H1 (cell line): ENCODE data around the gene GFRA3. TPM values are rescaled to one million over a fixed set of nuclear protein-coding genes. Genes with fewer than 3 reads are reported as not detected.

ENCODE experiments used
- CTCF ChIA-PET: fragments of 300-600 bp; sonication (Branson Sonifier 250); formaldehyde crosslinking; loops from one replicate; lab custom pipeline; 2021; ENCODE audit not compliant: partially characterized antibody; lab: Charles Lee
- POLR2A ChIA-PET: fragments of 300-600 bp; sonication (Branson Sonifier 250); formaldehyde crosslinking; loops from one replicate; lab custom pipeline; 2021; ENCODE audit warnings: inconsistent platforms; ENCODE audit not compliant: partially characterized antibody; lab: Charles Lee
- DNase-seq, 2 experiments: peaks; one replicate each; pipeline versions ENCODE4 v3.0.0 to v3.0.0-alpha.2; 2010 to 2022; ENCODE audit warnings: low spot score in 2 of 2, low read depth in 1 of 2, mixed read lengths in 1 of 2
- FAIRE-seq: peaks from 2 replicates; lab custom pipeline; 2011; peaks lifted over from hg19 to GRCh38; lab: Jason Lieb, UNC
- H2AFZ ChIP-seq: 2 replicates; pipeline ENCODE4 v1.8.1; 2012; ENCODE audit warnings: low read length, inconsistent platforms
- H2AK5ac ChIP-seq: 2 replicates; pipeline ENCODE4 v1.6.1; 2013; ENCODE audit warnings: low read depth, low read length
- H2BK120ac ChIP-seq: replicated peaks from 2 replicates; pipeline ENCODE3; 2013; ENCODE audit warnings: low read depth, low read length, inconsistent platforms
- H2BK12ac ChIP-seq: 2 replicates; pipeline ENCODE4 v1.6.1; 2013; ENCODE audit warnings: low read depth, low read length
- H2BK15ac ChIP-seq: 2 replicates; pipeline ENCODE4 v1.6.1; 2013; ENCODE audit warnings: low read length
- H2BK20ac ChIP-seq: 2 replicates; pipeline ENCODE4 v1.6.1; 2013; ENCODE audit warnings: low read length
- H2BK5ac ChIP-seq: 2 replicates; pipeline ENCODE4 v1.6.1; 2013; ENCODE audit warnings: low read depth, low read length
- H3K14ac ChIP-seq: 2 replicates; pipeline ENCODE4 v1.6.1; 2013; ENCODE audit warnings: inconsistent platforms; ENCODE audit not compliant: insufficient read length
- H3K18ac ChIP-seq: 2 replicates; pipeline ENCODE4 v1.6.1; 2013; ENCODE audit warnings: low read length; ENCODE audit errors: extremely low read depth
- H3K23ac ChIP-seq: 2 replicates; pipeline ENCODE4 v1.6.1; 2013; ENCODE audit warnings: inconsistent platforms; ENCODE audit not compliant: insufficient read length
- H3K23me2 ChIP-seq: 2 replicates; pipeline ENCODE4 v1.6.1; 2013; ENCODE audit warnings: low read depth, low read length
- H3K27ac ChIP-seq: 2 replicates; pipeline ENCODE4 v1.6.1; 2011; ENCODE audit warnings: low read depth, low read length, inconsistent platforms
- H3K27me3 ChIP-seq, 4 experiments: replicated peaks in 1 of 4; 1 replicate in 1 of 4; 2 replicates in 3 of 4; pipeline versions ENCODE4 v1.6.1 to v1.8.1; 2011 to 2013; ENCODE audit warnings: low read length in 3 of 4, mild to moderate bottlenecking in 3 of 4, inconsistent platforms in 2 of 4, mixed read lengths in 2 of 4, moderate library complexity in 1 of 4; ENCODE audit not compliant: control insufficient read depth in 3 of 4, insufficient read depth in 3 of 4; ENCODE audit errors: extremely low read depth in 1 of 4
- H3K36me3 ChIP-seq, 4 experiments: 2 replicates each; pipeline versions ENCODE4 v1.6.1 to v1.8.1; 2011 to 2013; ENCODE audit warnings: mild to moderate bottlenecking in 4 of 4, low read length in 3 of 4, moderate library complexity in 2 of 4, control low read depth in 1 of 4, inconsistent platforms in 1 of 4; ENCODE audit not compliant: insufficient read depth in 4 of 4, control insufficient read depth in 2 of 4
- H3K4ac ChIP-seq: replicated peaks from 2 replicates; pipeline ENCODE3; 2013; ENCODE audit warnings: low read length, low read depth, mixed read lengths, inconsistent platforms; ENCODE audit not compliant: insufficient read length
- H3K4me1 ChIP-seq, 4 experiments: replicated peaks in 1 of 4; 1 replicate in 1 of 4; 2 replicates in 3 of 4; pipeline versions ENCODE4 v1.6.1 to v1.8.1; 2011 to 2013; ENCODE audit warnings: low read length in 3 of 4, inconsistent platforms in 2 of 4, mixed read lengths in 1 of 4; ENCODE audit not compliant: insufficient read depth in 4 of 4, control insufficient read depth in 3 of 4
- H3K4me2 ChIP-seq, 2 experiments: 2 replicates each; pipeline versions ENCODE4 v1.6.1 to v1.8.1; 2011 to 2013; ENCODE audit warnings: low read depth in 2 of 2, low read length in 2 of 2, control low read depth in 1 of 2, inconsistent platforms in 1 of 2, mild to moderate bottlenecking in 1 of 2; ENCODE audit not compliant: insufficient read depth in 1 of 2
- H3K4me3 ChIP-seq, 4 experiments: fragments of 200-600, 300-600 bp in 1 of 4; sonication (generic), shearing (Covaris generic), sonication (Bioruptor Twin) in 1 of 4; 2 replicates each; pipeline versions ENCODE4 v1.5.1 to v1.8.1; 2011 to 2016; ENCODE audit warnings: low read length in 4 of 4, low read depth in 3 of 4, control low read depth in 2 of 4, inconsistent platforms in 2 of 4, mild to moderate bottlenecking in 2 of 4, mixed read lengths in 1 of 4, moderate library complexity in 1 of 4; ENCODE audit not compliant: insufficient read depth in 2 of 4; ENCODE audit errors: extremely low read depth in 1 of 4
- H3K56ac ChIP-seq: replicated peaks from 2 replicates; pipeline ENCODE3; 2013; ENCODE audit warnings: low read depth, mild to moderate bottlenecking, mixed read lengths, low read length, inconsistent platforms; ENCODE audit not compliant: insufficient read length
- H3K79me1 ChIP-seq: 2 replicates; pipeline ENCODE4 v1.6.1; 2013; ENCODE audit warnings: low read depth, low read length, control low read depth
- H3K79me2 ChIP-seq, 2 experiments: 2 replicates each; pipeline versions ENCODE4 v1.6.1 to v1.8.1; 2012 to 2013; ENCODE audit warnings: low read length in 2 of 2, mild to moderate bottlenecking in 2 of 2, inconsistent platforms in 1 of 2; ENCODE audit not compliant: insufficient read depth in 2 of 2, control insufficient read depth in 1 of 2
- H3K9ac ChIP-seq, 4 experiments: replicated peaks in 1 of 4; 1 replicate in 1 of 4; 2 replicates in 3 of 4; pipeline versions ENCODE4 v1.6.1 to v1.8.1; 2011 to 2013; ENCODE audit warnings: low read depth in 3 of 4, low read length in 3 of 4, control low read depth in 2 of 4, mild to moderate bottlenecking in 2 of 4, moderate library complexity in 2 of 4, inconsistent platforms in 1 of 4; ENCODE audit errors: extremely low read depth in 1 of 4
- H3K9me3 ChIP-seq, 2 experiments: 2 replicates each; pipeline versions ENCODE4 v1.6.1 to v1.8.1; 2012 to 2013; ENCODE audit warnings: mild to moderate bottlenecking in 2 of 2, moderate library complexity in 2 of 2, control low read depth in 1 of 2, inconsistent platforms in 1 of 2, low read depth in 1 of 2, low read length in 1 of 2, mixed read lengths in 1 of 2; ENCODE audit not compliant: insufficient read depth in 2 of 2
- H4K20me1 ChIP-seq, 2 experiments: replicated peaks in 1 of 2; 2 replicates each; pipeline versions ENCODE3 to v1.8.1; 2011 to 2013; ENCODE audit warnings: inconsistent platforms in 2 of 2, low read length in 2 of 2, mild to moderate bottlenecking in 1 of 2; ENCODE audit not compliant: insufficient read depth in 2 of 2, control insufficient read depth in 1 of 2
- H4K5ac ChIP-seq: 2 replicates; pipeline ENCODE4 v1.6.1; 2013; ENCODE audit warnings: low read length, low read depth, mixed read lengths, inconsistent platforms; ENCODE audit not compliant: insufficient read length
- H4K8ac ChIP-seq: 2 replicates; pipeline ENCODE4 v1.8.0; 2013; ENCODE audit warnings: mild to moderate bottlenecking, moderate library complexity, low read length, inconsistent platforms; ENCODE audit not compliant: insufficient read depth; ENCODE audit errors: extremely low read depth
- H4K91ac ChIP-seq: replicated peaks from 2 replicates; pipeline ENCODE3; 2013; ENCODE audit warnings: low read length, mixed read lengths, inconsistent platforms; ENCODE audit not compliant: insufficient read length
- CHD1 ChIP-seq: IDR thresholded peaks from 2 replicates; pipeline ENCODE4 v1.6.1; 2012; ENCODE audit warnings: low read depth, low read length, improper control_type of control experiment
- FOSL1 ChIP-seq: IDR thresholded peaks from 2 replicates; pipeline ENCODE4 v1.6.1; 2011; ENCODE audit warnings: mild to moderate bottlenecking, low read depth, low read length, moderate library complexity; ENCODE audit not compliant: insufficient read depth
- RAD21 ChIP-seq, 2 experiments: IDR thresholded peaks in 1 of 2; conservative IDR thresholded peaks in 1 of 2; 2 replicates each; pipeline ENCODE4 v1.6.1; 2011; ENCODE audit warnings: low read depth in 2 of 2, low read length in 2 of 2, improper control_type of control experiment in 1 of 2, inconsistent platforms in 1 of 2, mild to moderate bottlenecking in 1 of 2, moderate library complexity in 1 of 2
- WGBS, 2 experiments: shearing (Covaris generic) in 1 of 2; methylation state at CpG; one replicate each; pipeline versions ENCODE4 v1.1.6 to v1.1.7; 2013 to 2015; ENCODE audit warnings: low lambda C conversion rate in 2 of 2, mixed read lengths in 2 of 2, inconsistent platforms in 1 of 2, low coverage in 1 of 2, missing lambda C conversion rate in 1 of 2; ENCODE audit not compliant: insufficient replicate concordance in 2 of 2, insufficient coverage in 1 of 2, insufficient read length in 1 of 2; ENCODE audit errors: extremely low coverage in 1 of 2, missing lambda C conversion rate in 1 of 2; 5-methylcytosine and 5-hydroxymethylcytosine counted together
- polyA plus RNA-seq, 7 experiments: library from polyadenylated mRNA; depleted of rRNA in 3 of 7; stranded (reverse) in 5 of 7; unstranded in 2 of 7; fragments of >200 nt in 5 of 7; fragments of 200-250 nt in 2 of 7; gene quantifications; 1 replicate in 5 of 7; 2 replicates in 1 of 7; 4 replicates in 1 of 7; pipeline versions ENCODE4 v1.2.1 to v1.2.3, GENCODE V29; 2011 to 2013; ENCODE audit warnings: missing spikeins in 2 of 7, mixed read lengths in 2 of 7
- total RNA-seq: library from RNA; stranded (reverse); fragmentation: NEBNext Ultra II Directional; extraction: Animal tissue kit (Norgen Biotek cat#: 25700); gene quantifications from 2 replicates; pipeline ENCODE4 v1.2.1, GENCODE V29; 2021
- TF ChIP-seq, protein P1 (sequence below): IDR thresholded peaks from 2 replicates; pipeline ENCODE4 v1.6.1; 2012; ENCODE audit warnings: low read length, inconsistent platforms

Gene GFRA3
- total and polyA plus RNA-seq, 2 of the 8 experiments (the other 6 are each of a cell fraction or from before 2014, with no cell fraction given), result 0.88 to 3.4 TPM

DNA sequence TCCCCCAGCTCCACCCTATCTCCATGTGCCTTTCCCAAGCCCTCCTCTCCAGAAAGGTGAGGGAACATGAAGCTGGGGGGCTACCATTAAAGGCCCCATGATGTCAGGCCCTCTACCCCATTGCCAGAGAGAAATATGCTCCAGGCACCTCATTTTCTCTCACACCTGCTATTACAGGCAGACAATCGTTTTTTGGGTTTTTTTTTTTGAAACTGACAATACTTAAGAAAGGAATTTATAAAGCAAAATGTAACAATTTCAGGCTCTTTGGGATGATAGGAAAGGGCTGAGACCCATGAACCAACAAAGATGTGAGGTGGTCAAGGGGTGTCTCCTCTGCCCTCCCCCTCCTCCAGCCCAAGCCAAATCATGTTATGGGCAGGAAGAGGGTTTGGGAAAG is 1.5 kb upstream of the GFRA3 start:
- no peak overlapping the region for H4K5ac ChIP-seq
- H2BK5ac ChIP-seq, result no peak overlapping the region
- no peak overlapping the region for H3K56ac ChIP-seq
- no peaks in the 10 kb centered on the region for H3K36me3 ChIP-seq
- H3K4me2 ChIP-seq, result no peak overlapping the region; a peak in 1 of 4 replicates
- H4K8ac ChIP-seq, result no peak overlapping the region
- peaks cover 6% of the 10 kb centered on the region; the same call in 1 of the 2 replicates for H3K23me2 ChIP-seq
- no peak overlapping the region for H2BK120ac ChIP-seq
- no peak overlapping the region for H4K91ac ChIP-seq
- H3K79me1 ChIP-seq, result no peaks in the 10 kb centered on the region
- FAIRE-seq, result no peak
- peaks cover 0 to 2% of the 10 kb centered on the region in 2 experiments for H4K20me1 ChIP-seq
- H3K4me1 ChIP-seq, result peaks cover 0 to 11% (median 3%) of the 10 kb centered on the region in 4 experiments; a peak in 4 of 7 replicates
- no peak overlapping the region for H2BK15ac ChIP-seq
- H3K23ac ChIP-seq, result no peak overlapping the region
- WGBS, 2 experiments, result 79% methylated on average over 1 of the region's 1 CpG; no CpG with 5 or more reads in 1 of the 2 experiments
- H3K9me3 ChIP-seq, result no peaks in the 10 kb centered on the region
- H2AFZ ChIP-seq, result no peak overlapping the region
- no peak overlapping the region for H3K27ac ChIP-seq
- no peak overlapping the region for H3K4me3 ChIP-seq
- POLR2A ChIA-PET, result interaction anchor here (0.8 to 1.7 kb wide), 6 partner anchors 30 to 98 kb away, joined by 3 to 6 read pairs (median 3); partner anchors contain the start of genes BRD8, CDC25C and KIF20A
- H3K79me2 ChIP-seq, result no peaks in the 10 kb centered on the region
- no peak overlapping the region for H3K18ac ChIP-seq
- DNase-seq, result no peak
- H2AK5ac ChIP-seq, result no peak overlapping the region
- H3K9ac ChIP-seq, result no peak overlapping the region
- CTCF ChIA-PET, result interaction anchor here (0.6 to 10.8 kb wide), 10 partner anchors 12 to 211 kb away, joined by 3 to 128 read pairs (median 4); no protein-coding TSS in a partner anchor
- TF ChIP-seq FOSL1, result no peak
- TF ChIP-seq RAD21 (IDR thresholded peaks at IDR 0.05 in 1 of 2, conservative IDR thresholded peaks at IDR 0.05 in 1 of 2; ENCODE audit: low read depth in 2 of 2, low read length in 2 of 2), result no peak
- TF ChIP-seq, protein P1, sequence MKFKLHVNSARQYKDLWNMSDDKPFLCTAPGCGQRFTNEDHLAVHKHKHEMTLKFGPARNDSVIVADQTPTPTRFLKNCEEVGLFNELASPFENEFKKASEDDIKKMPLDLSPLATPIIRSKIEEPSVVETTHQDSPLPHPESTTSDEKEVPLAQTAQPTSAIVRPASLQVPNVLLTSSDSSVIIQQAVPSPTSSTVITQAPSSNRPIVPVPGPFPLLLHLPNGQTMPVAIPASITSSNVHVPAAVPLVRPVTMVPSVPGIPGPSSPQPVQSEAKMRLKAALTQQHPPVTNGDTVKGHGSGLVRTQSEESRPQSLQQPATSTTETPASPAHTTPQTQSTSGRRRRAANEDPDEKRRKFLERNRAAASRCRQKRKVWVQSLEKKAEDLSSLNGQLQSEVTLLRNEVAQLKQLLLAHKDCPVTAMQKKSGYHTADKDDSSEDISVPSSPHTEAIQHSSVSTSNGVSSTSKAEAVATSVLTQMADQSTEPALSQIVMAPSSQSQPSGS, result no peak
- no peak for TF ChIP-seq CHD1
- no peak overlapping the region for H2BK20ac ChIP-seq
- peaks cover 3 to 28% (median 26%) of the 10 kb centered on the region in 4 experiments for H3K27me3 ChIP-seq
- H3K4ac ChIP-seq, result no peak overlapping the region
- H3K14ac ChIP-seq, result no peak overlapping the region
- no peak overlapping the region for H2BK12ac ChIP-seq
